HepG2 (cell line): ENCODE data around the gene SELENOW. TPM values are rescaled to one million over a fixed set of nuclear protein-coding genes. Genes with fewer than 3 reads are reported as not detected.

Source experiments
- E2F1 ChIP-seq: sonication (generic); formaldehyde crosslinking; IDR thresholded peaks from 2 replicates; pipeline ENCODE4 v1.5.0; 2020; ENCODE audit warnings: missing genetic modification reagents
- FIP1L1 ChIP-seq: fragments of 200-400 bp; formaldehyde crosslinking; IDR thresholded peaks from 2 replicates; pipeline ENCODE4 v1.6.1; 2018; ENCODE audit warnings: low read depth, mild to moderate bottlenecking, low read length, moderate library complexity, borderline replicate concordance; ENCODE audit not compliant: insufficient read depth
- KDM5A ChIP-seq: fragments of 200-600 bp; sonication (generic); IDR thresholded peaks from 2 replicates; pipeline ENCODE4 v1.7.0; 2018; ENCODE audit warnings: antibody characterized with exemption, mild to moderate bottlenecking, low read length, borderline replicate concordance
- NFATC3 ChIP-seq: sonication (generic); formaldehyde crosslinking; IDR thresholded peaks from 2 replicates; pipeline ENCODE4 v1.5.1; 2020; ENCODE audit warnings: mild to moderate bottlenecking, missing genetic modification reagents
- NFKB2 ChIP-seq: sonication (generic); formaldehyde crosslinking; IDR thresholded peaks from 2 replicates; pipeline ENCODE4 v1.4.0; 2020; ENCODE audit warnings: missing genetic modification reagents, borderline replicate concordance
- PAF1 ChIP-seq: IDR thresholded peaks from 2 replicates; pipeline ENCODE4 v1.6.1; 2016; ENCODE audit warnings: missing genetic modification reagents, missing compliant biosample characterization
- PCBP2 ChIP-seq: fragments of 200-400 bp; formaldehyde crosslinking; optimal IDR thresholded peaks from 2 replicates; pipeline ENCODE3; 2018; ENCODE audit warnings: low read length, low read depth; ENCODE audit not compliant: poor library complexity, severe bottlenecking
- PHF5A ChIP-seq: IDR thresholded peaks from one replicate; pipeline ENCODE4 v1.6.1; 2018; ENCODE audit warnings: low read depth, missing genetic modification reagents; ENCODE audit not compliant: unreplicated experiment
- REPIN1 ChIP-seq: sonication (generic); formaldehyde crosslinking; IDR thresholded peaks from 2 replicates; pipeline ENCODE4 v1.8.0; 2022; ENCODE audit warnings: missing genetic modification reagents, low read depth, mild to moderate bottlenecking, borderline replicate concordance
- SMC3 ChIP-seq: IDR thresholded peaks from 2 replicates; pipeline ENCODE4 v1.6.1; 2011; ENCODE audit warnings: low read length, improper control_type of control experiment
- THYN1 ChIP-seq: sonication (generic); formaldehyde crosslinking; IDR thresholded peaks from 2 replicates; pipeline ENCODE4 v1.8.1; 2023; ENCODE audit warnings: low read depth, mild to moderate bottlenecking, moderate library complexity, missing genetic modification reagents, borderline replicate concordance
- ZBTB40 ChIP-seq, 2 experiments: fragments of 450-650 bp in 1 of 2; sonication (generic) in 1 of 2; formaldehyde crosslinking in 1 of 2; IDR thresholded peaks; 2 replicates each; pipeline versions ENCODE4 v1.6.1 to v1.8.0; 2016 to 2022; ENCODE audit warnings: antibody characterized with exemption in 1 of 2, mild to moderate bottlenecking in 1 of 2, missing genetic modification reagents in 1 of 2
- ZFP36L1 ChIP-seq: sonication (generic); formaldehyde crosslinking; IDR thresholded peaks from 2 replicates; pipeline ENCODE4 v1.8.0; 2022; ENCODE audit warnings: mild to moderate bottlenecking, missing genetic modification reagents, moderate library complexity
- ZFX ChIP-seq: sonication (generic); formaldehyde crosslinking; IDR thresholded peaks from 2 replicates; pipeline ENCODE4 v1.4.0; 2020; ENCODE audit warnings: mild to moderate bottlenecking, low read depth, missing genetic modification reagents, moderate library complexity
- ZNF616 ChIP-seq: sonication (generic); formaldehyde crosslinking; IDR thresholded peaks from 2 replicates; pipeline ENCODE4 v1.5.0; 2020; ENCODE audit warnings: low read depth, mild to moderate bottlenecking, missing genetic modification reagents
- ZNF788 ChIP-seq: sonication (generic); formaldehyde crosslinking; IDR thresholded peaks from 2 replicates; pipeline ENCODE4 v1.5.0; 2020; ENCODE audit warnings: mild to moderate bottlenecking, missing genetic modification reagents, borderline replicate concordance
- ZNF790 ChIP-seq: sonication (generic); formaldehyde crosslinking; IDR thresholded peaks from 2 replicates; pipeline ENCODE4 v1.8.0; 2022; ENCODE audit warnings: missing genetic modification reagents, mild to moderate bottlenecking, borderline replicate concordance
- polyA plus RNA-seq, 8 experiments: library from polyadenylated mRNA; depleted of rRNA in 3 of 8; stranded (reverse) in 7 of 8; unstranded in 1 of 8; fragments of >200 nt; fragmentation: Illumina TruSeq in 4 of 8; extraction: Trizol in 4 of 8; gene quantifications; 2 replicates each; pipeline versions ENCODE4 v1.2.1 to v1.2.3, GENCODE V29; 2011 to 2016; ENCODE audit warnings: low read depth in 4 of 8, missing spikeins in 1 of 8, mixed read lengths in 1 of 8; ENCODE audit not compliant: insufficient read depth in 1 of 8
- total RNA-seq, 5 experiments: library from RNA; depleted of rRNA; stranded (reverse); fragments of >200 nt; fragmentation: Illumina TruSeq; extraction: Trizol; gene quantifications; 2 replicates each; pipeline ENCODE4 v1.2.3, GENCODE V29; 2016; ENCODE audit warnings: low read depth in 1 of 5

The SELENOW gene
- total and polyA plus RNA-seq, 2 of the 13 experiments (the other 11 are each of a cell fraction or from before 2014, with no cell fraction given): 50.3 to 64.7 TPM

DNA sequence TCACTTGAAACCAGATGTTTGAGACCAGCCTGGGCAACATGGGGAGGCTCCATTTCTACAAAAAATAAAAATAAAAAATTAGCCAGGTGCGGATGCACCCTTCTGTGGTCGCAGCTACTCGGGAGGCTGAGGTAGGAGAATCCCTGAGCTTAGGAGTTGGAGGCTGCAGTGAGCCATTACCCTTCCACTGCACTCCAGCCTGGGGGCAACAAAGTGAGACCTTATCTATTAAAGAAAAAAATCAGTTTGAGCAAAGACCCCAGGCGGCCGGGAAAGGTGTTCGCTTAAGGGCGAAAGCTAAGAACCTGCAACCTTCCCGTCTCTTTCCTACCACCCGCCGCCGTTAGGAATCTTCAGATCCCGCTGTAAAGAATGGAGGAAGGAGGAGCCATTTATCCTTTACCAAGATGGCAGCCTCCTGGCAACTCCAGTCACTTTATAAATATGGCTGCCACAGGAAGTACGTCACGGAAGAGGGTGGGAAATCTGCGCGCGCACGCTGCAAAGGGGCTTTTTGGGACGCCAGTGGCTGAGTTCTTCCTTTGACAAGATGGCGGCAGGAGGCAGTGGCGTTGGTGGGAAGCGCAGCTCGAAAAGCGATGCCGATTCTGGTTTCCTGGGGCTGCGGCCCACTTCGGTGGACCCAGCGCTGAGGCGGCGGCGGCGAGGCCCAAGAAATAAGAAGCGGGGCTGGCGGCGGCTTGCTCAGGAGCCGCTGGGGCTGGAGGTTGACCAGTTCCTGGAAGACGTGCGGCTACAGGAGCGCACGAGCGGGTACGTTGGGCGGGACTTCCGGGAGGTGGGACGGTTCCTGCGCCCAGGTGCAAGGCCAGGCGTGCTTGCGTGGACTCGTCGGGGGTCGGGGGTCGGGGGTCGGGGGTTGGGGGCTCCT is 33.2 kb upstream of the SELENOW start, which contains the start of gene NOP53 (continued):
- TF ChIP-seq KDM5A (peak; percentile 85; the same call in 1 of the 2 replicates), NFATC3 (no peak), ZNF790 (CRISPR knock-in tag) (no peak), REPIN1 (peak; percentile 75; the same call in 1 of the 2 replicates), FIP1L1 (no peak), ZNF616 (CRISPR knock-in tag) (0 out of 2 replicates have a peak, but pooled peaks have one; percentile 58), PCBP2 (no peak), ZFP36L1 (CRISPR knock-in tag) (no peak), THYN1 (CRISPR knock-in tag) (no peak), PHF5A (CRISPR knock-in tag) (peak; percentile 80), PAF1 (no peak), ZNF788 (CRISPR knock-in tag) (peak; percentile 77), SMC3 (no peak), NFKB2 (CRISPR knock-in tag) (peak; percentile 27; the same call in 1 of the 2 replicates), ZBTB40 (IDR thresholded peaks at IDR 0.05) (0 out of 2 replicates have a peak, but pooled peaks have one; percentile 20), ZBTB40 (CRISPR knock-in tag; IDR thresholded peaks at IDR 0.05) (peak; percentile 68), E2F1 (CRISPR knock-in tag) (no peak), ZFX (CRISPR knock-in tag) (peak; percentile 58)
